K562 (cell line): ENCODE measurements around the gene NAA40. TPM values are rescaled to one million over a fixed set of nuclear protein-coding genes. Genes with fewer than 3 reads are reported as not detected.

Experiments
- BRCA1 ChIP-seq, 2 experiments: fragments of 450-650 bp in 1 of 2; sonication (generic) in 1 of 2; formaldehyde crosslinking in 1 of 2; IDR thresholded peaks; 2 replicates each; pipeline versions ENCODE4 v1.5.0 to v1.6.1; 2017 to 2020; ENCODE audit warnings: mild to moderate bottlenecking in 1 of 2, missing genetic modification reagents in 1 of 2
- CREB3L1 ChIP-seq: fragments of 450-650 bp; IDR thresholded peaks from 2 replicates; pipeline ENCODE4 v1.6.1; 2014; ENCODE audit warnings: low read depth, mild to moderate bottlenecking, moderate library complexity, borderline replicate concordance
- ELF1 ChIP-seq: fragments of 200-800 bp; sonication (Bioruptor generic); IDR thresholded peaks from 2 replicates; pipeline ENCODE4 v1.6.1; 2016; ENCODE audit warnings: missing genetic modification characterization, missing compliant biosample characterization
- ETS2 ChIP-seq: IDR thresholded peaks from 2 replicates; pipeline ENCODE4 v1.6.1; 2016; ENCODE audit warnings: borderline replicate concordance, missing genetic modification characterization, mild to moderate bottlenecking, moderate library complexity, missing compliant biosample characterization; ENCODE audit not compliant: poor library complexity, severe bottlenecking
- ETV5 ChIP-seq: sonication (generic); formaldehyde crosslinking; IDR thresholded peaks from 2 replicates; pipeline ENCODE4 v1.4.0; 2020; ENCODE audit warnings: low read depth, mild to moderate bottlenecking, missing genetic modification reagents
- HMGN3 ChIP-seq: IDR thresholded peaks from 2 replicates; pipeline ENCODE4 v1.6.1; 2011; ENCODE audit warnings: borderline replicate concordance, low read depth, mild to moderate bottlenecking, mixed read lengths, low read length; ENCODE audit not compliant: insufficient read length; ENCODE audit errors: extremely low read depth
- PTRF ChIP-seq: fragments of 450-650 bp; IDR thresholded peaks from 2 replicates; pipeline ENCODE4 v1.6.1; 2016; ENCODE audit warnings: mild to moderate bottlenecking, missing genetic modification characterization, missing compliant biosample characterization
- SIX5 ChIP-seq, 2 experiments: IDR thresholded peaks; 2 replicates each; pipeline ENCODE4 v1.6.1; 2011; ENCODE audit warnings: low read length in 2 of 2, borderline replicate concordance in 1 of 2, low read depth in 1 of 2, mild to moderate bottlenecking in 1 of 2, moderate library complexity in 1 of 2; ENCODE audit not compliant: insufficient read depth in 1 of 2
- SLC30A9 ChIP-seq: fragments of 250-450 bp; sonication (Bioruptor Pico); IDR thresholded peaks from 2 replicates; pipeline ENCODE4 v1.8.0; 2022; ENCODE audit warnings: mild to moderate bottlenecking, moderate library complexity
- ZBTB12 ChIP-seq: fragments of 250-450 bp; sonication (Bioruptor Pico); IDR thresholded peaks from 2 replicates; pipeline ENCODE4 v1.4.0; 2020
- ZBTB5 ChIP-seq: fragments of 450-650 bp; IDR thresholded peaks from 2 replicates; pipeline ENCODE4 v1.6.1; 2017; ENCODE audit warnings: antibody characterized with exemption
- ZNF12 ChIP-seq: sonication (generic); formaldehyde crosslinking; IDR thresholded peaks from 2 replicates; pipeline ENCODE4 v1.4.0; 2020; ENCODE audit warnings: mild to moderate bottlenecking, missing genetic modification reagents
- ZNF140 ChIP-seq: fragments of 250-450 bp; sonication (Bioruptor Pico); IDR thresholded peaks from 2 replicates; pipeline ENCODE4 v1.8.0; 2021; ENCODE audit warnings: moderate library complexity, mild to moderate bottlenecking, inconsistent platforms
- ZNF75A ChIP-seq: fragments of 450-650 bp; formaldehyde crosslinking; IDR thresholded peaks from 2 replicates; pipeline ENCODE4 v1.4.0; 2020; ENCODE audit warnings: mild to moderate bottlenecking
- polyA plus RNA-seq, 8 experiments: library from polyadenylated mRNA; depleted of rRNA in 4 of 8; stranded (reverse) in 5 of 8; unstranded in 3 of 8; fragments of >200 nt; fragmentation: Nextera tagmentation in 2 of 8; fragmentation: Illumina TruSeq in 1 of 8; extraction: Ambion mirVana in 2 of 8; extraction: Trizol in 1 of 8; gene quantifications; 2 replicates each; pipeline versions ENCODE4 v1.2.1 to v1.2.3, GENCODE V29; 2011 to 2014; ENCODE audit warnings: inconsistent platforms in 1 of 8, missing spikeins in 1 of 8
- total RNA-seq, 7 experiments: library from RNA; depleted of rRNA in 6 of 7; stranded (reverse); fragments of >200 nt in 6 of 7; fragmentation: Illumina TruSeq in 2 of 7; extraction: Trizol in 2 of 7; gene quantifications; 2 replicates each; pipeline versions ENCODE4 v1.2.1 to v1.2.3, GENCODE V29; 2011 to 2021; ENCODE audit warnings: low replicate concordance in 1 of 7
- TF ChIP-seq, protein P1 (sequence below): fragments of 450-650 bp; IDR thresholded peaks from one replicate; pipeline ENCODE4 v1.6.1; 2018; ENCODE audit warnings: mild to moderate bottlenecking, moderate library complexity; ENCODE audit not compliant: partially characterized antibody
- TF ChIP-seq, protein P2 (sequence below): fragments of 450-650 bp; formaldehyde crosslinking; IDR thresholded peaks from 2 replicates; pipeline ENCODE4 v1.4.0; 2022; ENCODE audit warnings: missing genetic modification characterization

NAA40 gene
- total and polyA plus RNA-seq, 9 of the 15 experiments (the other 6 are each of a cell fraction or from before 2014, with no cell fraction given) = 6.2 to 39.0 (median 23.1) TPM

DNA sequence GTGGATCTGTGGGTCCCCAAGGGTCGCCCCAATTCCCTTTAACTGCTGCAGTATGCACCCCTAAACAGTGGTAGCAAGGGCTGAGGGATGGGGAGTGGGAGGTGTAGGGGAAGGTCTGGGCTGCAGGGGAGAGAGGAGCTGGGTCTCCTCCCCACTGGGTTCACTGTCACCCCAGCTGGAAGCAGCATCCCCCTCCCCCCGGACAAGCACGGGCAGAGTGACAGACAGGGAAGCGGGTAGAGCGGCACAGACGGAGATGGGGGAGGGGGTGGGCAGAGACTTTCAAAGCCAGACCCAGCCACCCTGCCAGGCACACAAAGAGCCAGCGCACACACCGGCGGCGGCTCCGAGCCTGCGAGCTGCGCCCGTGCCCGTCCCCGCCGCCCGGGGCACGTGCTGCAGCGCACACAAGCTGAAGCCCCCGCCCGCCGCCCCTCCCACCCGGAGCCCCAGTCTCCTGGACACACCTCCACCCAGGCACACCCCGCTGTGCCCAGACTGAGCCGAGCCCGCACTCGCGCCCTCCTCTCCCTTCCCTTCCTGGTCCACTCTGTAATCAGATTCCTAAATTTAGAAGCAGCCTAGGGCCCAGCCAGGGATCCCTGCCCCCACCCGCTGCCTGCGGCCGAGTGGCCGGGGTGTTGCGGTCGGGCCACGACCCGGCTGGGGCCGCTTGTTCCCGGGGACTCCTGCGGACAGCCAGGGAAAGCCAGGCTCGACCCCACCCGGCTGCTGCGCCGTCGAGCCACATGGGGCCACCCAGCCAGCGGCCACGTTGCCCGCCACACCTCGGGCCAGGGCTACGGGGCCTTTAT, 20.9 kb upstream of the NAA40 start (continued):
- TF ChIP-seq ZBTB5 = no peak
- no peak for TF ChIP-seq BRCA1 (IDR thresholded peaks at IDR 0.05)
- TF ChIP-seq BRCA1 (CRISPR knock-in tag; IDR thresholded peaks at IDR 0.05) = no peak
- TF ChIP-seq SIX5 (IDR thresholded peaks at IDR 0.05; ENCODE audit: borderline replicate concordance in 1 of 2, insufficient read depth in 1 of 2, low read depth in 1 of 2, low read length in 2 of 2) = no peak
- TF ChIP-seq, protein P1, sequence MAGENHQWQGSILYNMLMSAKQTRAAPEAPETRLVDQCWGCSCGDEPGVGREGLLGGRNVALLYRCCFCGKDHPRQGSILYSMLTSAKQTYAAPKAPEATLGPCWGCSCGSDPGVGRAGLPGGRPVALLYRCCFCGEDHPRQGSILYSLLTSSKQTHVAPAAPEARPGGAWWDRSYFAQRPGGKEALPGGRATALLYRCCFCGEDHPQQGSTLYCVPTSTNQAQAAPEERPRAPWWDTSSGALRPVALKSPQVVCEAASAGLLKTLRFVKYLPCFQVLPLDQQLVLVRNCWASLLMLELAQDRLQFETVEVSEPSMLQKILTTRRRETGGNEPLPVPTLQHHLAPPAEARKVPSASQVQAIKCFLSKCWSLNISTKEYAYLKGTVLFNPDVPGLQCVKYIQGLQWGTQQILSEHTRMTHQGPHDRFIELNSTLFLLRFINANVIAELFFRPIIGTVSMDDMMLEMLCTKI = no peak
- TF ChIP-seq ZBTB12 = no peak
- no peak for TF ChIP-seq ZNF75A (CRISPR knock-in tag)
- peak; percentile 30 for TF ChIP-seq HMGN3
- no peak for TF ChIP-seq ETS2 (tag)
- no peak for TF ChIP-seq ELF1 (tag)
- no peak for TF ChIP-seq PTRF (tag)
- no peak for TF ChIP-seq SLC30A9 (CRISPR knock-in tag)
- no peak for TF ChIP-seq ETV5
- TF ChIP-seq CREB3L1 = peak; percentile 38; the same call in 1 of the 2 replicates
- TF ChIP-seq, protein P2, sequence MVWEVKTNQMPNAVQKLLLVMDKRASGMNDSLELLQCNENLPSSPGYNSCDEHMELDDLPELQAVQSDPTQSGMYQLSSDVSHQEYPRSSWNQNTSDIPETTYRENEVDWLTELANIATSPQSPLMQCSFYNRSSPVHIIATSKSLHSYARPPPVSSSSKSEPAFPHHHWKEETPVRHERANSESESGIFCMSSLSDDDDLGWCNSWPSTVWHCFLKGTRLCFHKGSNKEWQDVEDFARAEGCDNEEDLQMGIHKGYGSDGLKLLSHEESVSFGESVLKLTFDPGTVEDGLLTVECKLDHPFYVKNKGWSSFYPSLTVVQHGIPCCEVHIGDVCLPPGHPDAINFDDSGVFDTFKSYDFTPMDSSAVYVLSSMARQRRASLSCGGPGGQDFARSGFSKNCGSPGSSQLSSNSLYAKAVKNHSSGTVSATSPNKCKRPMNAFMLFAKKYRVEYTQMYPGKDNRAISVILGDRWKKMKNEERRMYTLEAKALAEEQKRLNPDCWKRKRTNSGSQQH (CRISPR knock-in tag) = no peak
- TF ChIP-seq ZNF12 (CRISPR knock-in tag) = no peak
- TF ChIP-seq ZNF140 (CRISPR knock-in tag) = no peak
